GM18526 (cell line): ENCODE data around the gene EME1.

Experiments
- POLR2A ChIP-seq: IDR thresholded peaks from 3 replicates; pipeline ENCODE4 v1.6.1; 2011; ENCODE audit not compliant: insufficient read length; ENCODE audit errors: extremely low read depth

EME1 gene

GRCh38 chr17:50345432-50346312, 27.4 kb upstream of the EME1 start, which contains the start of gene XYLT2:
Gene XYLT2, plus strand, starts transcription at chr17:50346126. Its CDS starts 15 bp downstream, at chr17:50346141.
- peak; percentile 68 for TF ChIP-seq POLR2A

- no peak for TF ChIP-seq POLR2A
Measured at GRCh38 chr17:50346313-50347116, 26.5 kb upstream of the EME1 start.

- TF ChIP-seq POLR2A = no peak
Measured at GRCh38 chr17:50347117-50347893, 25.7 kb upstream of the EME1 start.

- TF ChIP-seq POLR2A = no peak
Measured at GRCh38 chr17:50347894-50348291, 25.1 kb upstream of the EME1 start.

- no peak for TF ChIP-seq POLR2A
Measured at GRCh38 chr17:50348522-50349242, 24.3 kb upstream of the EME1 start.

GRCh38 chr17:50349243-50349600, 23.8 kb upstream of the EME1 start:
- no peak for TF ChIP-seq POLR2A

GRCh38 chr17:50350733-50351132, 22.3 kb upstream of the EME1 start:
- TF ChIP-seq POLR2A = no peak

GRCh38 chr17:50352072-50352692, 20.8 kb upstream of the EME1 start:
- TF ChIP-seq POLR2A = no peak

GRCh38 chr17:50352693-50353599, 20.1 kb upstream of the EME1 start:
- TF ChIP-seq POLR2A = no peak

GRCh38 chr17:50353600-50354195, 19.3 kb upstream of the EME1 start:
- no peak for TF ChIP-seq POLR2A

GRCh38 chr17:50354198-50354597, 18.8 kb upstream of the EME1 start:
- TF ChIP-seq POLR2A = no peak

- no peak for TF ChIP-seq POLR2A
Measured at GRCh38 chr17:50354776-50355175, 18.3 kb upstream of the EME1 start.

GRCh38 chr17:50355336-50355700, 17.7 kb upstream of the EME1 start:
- TF ChIP-seq POLR2A = no peak
